Vein endothelial cell (primary cell): Measurements from ENCODE around the gene GGTLC1. TPM values are rescaled to one million over a fixed set of nuclear protein-coding genes. Genes with fewer than 3 reads are reported as not detected.

Source experiments
- small RNA-seq: library from RNA; depleted of rRNA; stranded (forward); fragments of <200 nt; gene quantifications from one replicate; pipeline ENCODE3, GENCODE V24; 2012
- total RNA-seq: library from RNA; depleted of rRNA; stranded (reverse); fragments of >200 nt; gene quantifications from 2 replicates; pipeline ENCODE4 v1.2.3, GENCODE V29; 2012

The GGTLC1 gene
- not detected in 2 replicates for total RNA-seq

GRCh38 chr20:23988561-23988960 is at the start of gene GGTLC1:
GGTLC1 (minus strand) TSS chr20:23988779; CDS start chr20:23986611, 2,168 bp downstream.

Small RNA genes lying within 50 kb of the gene (small RNA-seq; reads per million reads assigned to genes)
- not detected for gene AL133466.1

Other genes with a start within 250 kb of the GGTLC1 start
- gene CST1, start 237.8 kb downstream of the GGTLC1 start, total RNA-seq = 4.2 TPM in 1 of 2 replicates, not detected in the other
- not detected in 2 replicates for gene CST2, start 162.1 kb downstream of the GGTLC1 start, total RNA-seq
- not detected in 2 replicates for gene CST5, start 109.0 kb downstream of the GGTLC1 start, total RNA-seq